ENCODE measurements around the gene MAPK7.

MAPK7 gene

DNA sequence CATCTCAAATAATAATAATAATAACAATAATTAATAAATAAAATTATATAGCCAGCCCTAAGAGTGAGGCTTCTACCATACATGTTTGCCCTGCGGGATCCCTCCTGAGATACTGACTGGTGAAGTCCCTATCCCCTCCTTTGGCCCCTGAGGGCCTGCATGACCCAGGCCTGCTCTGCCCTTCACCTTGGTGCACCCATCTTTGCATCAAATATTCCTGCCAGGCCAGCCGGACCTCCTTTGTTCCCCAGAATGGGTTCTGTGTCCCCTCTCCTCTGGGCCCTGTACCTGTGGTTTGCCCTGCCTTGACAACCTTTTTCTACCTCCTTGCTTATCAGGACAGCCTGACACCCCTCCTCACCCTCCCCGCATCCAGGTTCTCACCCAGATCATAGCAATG is 30.8 kb downstream of the MAPK7 start:
- Mint-ChIP-seq H3K9me3 (no peaks in the 10 kb centered on the region), H3K4me3 (no peak overlapping the region), H3K4me1 (no peaks in the 10 kb centered on the region), H3K27me3 (peaks cover 16% of the 10 kb centered on the region), H3K27ac (no peak overlapping the region)
- DNase-seq (no peak), ATAC-seq (no peak)

DNA sequence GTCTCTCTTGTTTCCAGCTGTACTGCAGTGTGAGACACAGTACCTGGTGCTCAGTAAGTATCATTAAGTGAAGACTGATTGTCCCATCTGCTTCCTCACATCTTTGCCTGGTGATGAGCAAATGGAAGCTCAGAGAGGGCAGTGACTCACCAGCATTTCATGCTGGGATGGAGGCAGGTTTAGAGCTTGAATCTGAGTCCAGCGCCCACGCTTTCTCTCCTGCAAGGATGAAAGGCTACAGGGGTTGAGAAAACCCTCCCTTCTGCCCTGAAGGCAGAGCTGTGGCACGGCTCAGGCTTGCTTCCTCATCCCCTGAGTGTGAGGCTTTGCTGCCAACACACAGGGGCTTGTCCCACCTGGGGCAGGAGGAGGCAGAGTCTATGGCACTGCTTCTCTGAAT is 31.2 kb downstream of the MAPK7 start:
- no peak overlapping the region for H3K27ac Mint-ChIP-seq
- no peak overlapping the region for H3K4me3 Mint-ChIP-seq
- DNase-seq = no peak
- ATAC-seq = no peak
- H3K9me3 Mint-ChIP-seq = no peaks in the 10 kb centered on the region
- H3K27me3 Mint-ChIP-seq = peaks cover 16% of the 10 kb centered on the region
- no peaks in the 10 kb centered on the region for H3K4me1 Mint-ChIP-seq

GRCh38 chr17:19410091-19410490 is 31.8 kb downstream of the MAPK7 start:
- no peak for ATAC-seq
- Mint-ChIP-seq H3K4me3 (no peak overlapping the region), H3K4me1 (no peaks in the 10 kb centered on the region), H3K27ac (no peak overlapping the region), H3K27me3 (peaks cover 16% of the 10 kb centered on the region), H3K9me3 (no peaks in the 10 kb centered on the region)
- no peak for DNase-seq

DNA sequence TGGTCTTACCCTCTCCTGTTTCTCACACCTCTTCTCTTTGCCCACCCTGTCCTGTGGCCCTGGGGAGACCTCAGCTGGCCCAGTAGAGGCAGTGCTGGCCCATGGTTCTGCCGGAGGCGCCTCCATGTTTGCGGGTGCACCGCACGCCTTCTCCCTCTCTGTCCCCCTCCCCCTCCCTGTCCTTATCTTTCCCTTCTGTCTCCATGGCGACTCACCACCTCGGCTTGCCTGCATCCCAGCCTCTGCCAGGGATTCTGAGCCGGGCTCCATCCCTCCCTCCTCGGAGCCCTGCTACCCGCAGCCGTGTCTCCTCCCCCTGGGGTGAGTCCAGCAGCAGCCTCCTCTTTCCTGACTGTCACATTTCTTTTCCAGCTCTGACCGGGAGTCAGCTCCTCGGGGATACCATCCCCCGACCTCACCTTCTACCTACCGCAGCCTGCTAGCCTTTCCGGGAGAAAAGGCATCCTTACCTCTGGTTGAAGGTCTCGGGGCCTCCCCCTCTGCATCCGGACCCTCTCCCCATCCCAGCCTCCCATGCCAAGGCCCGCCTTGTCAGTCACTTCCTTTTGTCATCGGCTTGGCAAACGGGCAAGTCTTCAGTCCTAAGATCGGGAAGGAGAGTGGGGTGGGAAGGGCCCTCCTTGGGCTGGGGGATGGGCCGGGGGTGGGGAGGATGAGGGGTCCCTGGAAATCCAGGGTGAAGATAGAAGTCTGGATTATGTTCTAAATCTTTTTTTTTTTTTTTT is 32.8 kb downstream of the MAPK7 start, which contains the start of gene RNF112:
TSS of gene RNF112 (plus strand) at position 358 of the 746 bp plus-strand sequence. CDS start at position 535, 177 bp downstream.
- Mint-ChIP-seq H3K27ac (peak within 1 kb of the TSS; percentile 6 to 35), H3K9me3 (no peaks in the 10 kb centered on the region), H3K4me3 (no peak within 1 kb of the TSS), H3K27me3 (peaks cover 16% of the 10 kb centered on the region), H3K4me1 (no peaks in the 10 kb centered on the region)
- DNase-seq = no peak
- ATAC-seq = no peak

DNA sequence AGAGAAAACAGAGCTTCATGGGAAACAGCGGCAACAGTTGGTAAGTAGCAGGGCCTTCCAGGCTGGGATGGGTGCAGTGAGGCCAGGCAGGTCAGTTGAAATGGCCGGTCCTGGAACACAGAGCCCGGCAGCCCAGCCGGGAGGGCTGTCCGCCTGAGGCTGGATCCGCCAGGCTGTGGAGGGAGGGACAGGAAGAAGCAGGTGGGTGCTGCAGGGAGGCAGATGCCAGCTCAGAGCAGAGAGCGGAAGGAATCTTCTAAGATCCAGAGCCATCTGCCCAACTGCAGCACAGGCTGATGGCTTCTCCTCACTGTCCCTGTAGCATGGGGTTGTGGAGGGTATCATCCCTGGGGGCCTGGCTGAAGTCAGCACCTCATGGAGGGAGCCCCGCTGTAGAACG is 33.3 kb downstream of the MAPK7 start:
- no peaks in the 10 kb centered on the region for H3K9me3 Mint-ChIP-seq
- no peak overlapping the region for H3K27ac Mint-ChIP-seq
- H3K27me3 Mint-ChIP-seq = peaks cover 16% of the 10 kb centered on the region
- no peak for ATAC-seq
- no peak for DNase-seq
- H3K4me1 Mint-ChIP-seq = no peaks in the 10 kb centered on the region
- H3K4me3 Mint-ChIP-seq = no peak overlapping the region

- H3K27me3 Mint-ChIP-seq = peaks cover 16% of the 10 kb centered on the region
- peaks cover 2% of the 10 kb centered on the region for H3K4me1 Mint-ChIP-seq
- DNase-seq = no peak
- no peak for ATAC-seq
- H3K4me3 Mint-ChIP-seq = no peak overlapping the region
- H3K27ac Mint-ChIP-seq = no peak overlapping the region
- H3K9me3 Mint-ChIP-seq = no peaks in the 10 kb centered on the region
Observed at GRCh38 chr17:19412510-19412909, 34.2 kb downstream of the MAPK7 start.

GRCh38 chr17:19412984-19413383 is 34.7 kb downstream of the MAPK7 start:
- Mint-ChIP-seq H3K4me3 (no peak overlapping the region), H3K9me3 (no peaks in the 10 kb centered on the region), H3K4me1 (peaks cover 7% of the 10 kb centered on the region), H3K27me3 (peaks cover 16% of the 10 kb centered on the region), H3K27ac (no peak overlapping the region)
- DNase-seq = no peak
- no peak for ATAC-seq

DNA sequence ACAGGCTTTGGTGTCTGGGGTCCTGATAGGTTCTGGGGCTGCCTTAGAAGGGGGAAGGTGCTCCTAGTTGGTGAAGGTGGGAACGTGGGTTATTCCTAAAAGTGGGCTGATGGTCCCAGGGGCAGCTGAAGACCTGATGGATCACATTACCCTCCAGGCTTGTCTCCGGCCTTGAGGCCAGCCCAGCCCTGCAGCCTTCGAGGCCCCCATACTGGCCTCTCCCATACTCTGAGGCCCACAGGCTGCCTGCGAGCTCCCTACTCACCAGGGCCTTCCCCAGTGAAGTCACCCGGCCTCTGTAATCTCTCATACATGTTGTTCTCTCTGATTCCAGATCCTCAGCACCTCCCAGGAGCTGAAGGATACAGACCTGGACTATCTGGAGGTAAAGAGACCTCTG is 35.5 kb downstream of the MAPK7 start:
- DNase-seq = no peak
- Mint-ChIP-seq H3K4me3 (no peak overlapping the region), H3K27me3 (peaks cover 16% of the 10 kb centered on the region), H3K9me3 (no peaks in the 10 kb centered on the region), H3K4me1 (peaks cover 15% of the 10 kb centered on the region), H3K27ac (no peak overlapping the region)
- ATAC-seq = no peak

DNA sequence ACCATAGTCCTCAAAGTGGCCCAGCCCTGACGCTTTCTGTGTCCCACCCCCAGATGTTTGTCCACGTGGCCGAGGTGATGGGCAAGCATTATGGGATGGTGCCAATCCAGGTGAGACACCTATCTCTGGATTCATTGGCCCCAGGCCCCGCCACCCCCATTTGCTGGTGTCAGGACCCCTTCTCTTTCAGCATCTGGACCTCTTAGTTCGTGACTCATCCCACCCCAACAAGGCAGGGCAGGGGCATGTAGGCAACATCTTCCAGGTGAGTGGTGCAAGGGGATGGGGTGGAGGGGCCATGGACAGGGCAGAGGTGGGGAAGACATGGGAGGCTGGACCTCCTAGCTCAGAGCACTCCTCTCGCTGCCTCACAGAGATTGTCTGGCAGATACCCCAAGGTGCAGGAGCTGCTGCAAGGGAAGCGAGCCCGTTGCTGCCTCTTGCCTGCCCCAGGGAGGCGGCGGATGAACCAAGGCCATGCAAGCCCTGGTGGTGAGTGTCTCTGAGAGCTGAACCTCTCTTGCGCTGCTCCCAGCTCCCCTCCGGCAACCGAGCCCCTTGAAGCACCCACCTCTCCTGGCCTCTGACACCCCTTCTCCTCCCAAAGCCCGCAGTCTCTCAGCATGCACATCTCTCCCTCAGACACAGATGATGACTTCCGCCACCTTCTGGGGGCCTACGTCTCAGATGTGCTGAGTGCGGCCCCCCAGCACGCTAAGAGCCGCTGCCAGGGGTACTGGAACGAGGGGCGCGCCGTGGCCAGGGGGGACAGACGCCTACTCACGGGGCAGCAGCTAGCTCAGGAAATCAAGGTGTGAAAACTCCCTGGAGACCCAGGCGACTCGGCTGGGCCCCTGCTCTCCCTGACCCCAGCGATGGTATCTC is 36.3 kb downstream of the MAPK7 start:
- Mint-ChIP-seq H3K4me3 (no peak overlapping the region), H3K4me1 (peaks cover 16% of the 10 kb centered on the region), H3K27me3 (peaks cover 16% of the 10 kb centered on the region), H3K9me3 (no peaks in the 10 kb centered on the region), H3K27ac (peak overlapping the region in 1 of 2 donors; percentile 10)
- no peak for DNase-seq
- no peak for ATAC-seq

GRCh38 chr17:19415311-19415710 is 37.0 kb downstream of the MAPK7 start:
- Mint-ChIP-seq H3K4me1 (peaks cover 16% of the 10 kb centered on the region), H3K27me3 (peaks cover 16% of the 10 kb centered on the region)
- no peak for ATAC-seq

DNA sequence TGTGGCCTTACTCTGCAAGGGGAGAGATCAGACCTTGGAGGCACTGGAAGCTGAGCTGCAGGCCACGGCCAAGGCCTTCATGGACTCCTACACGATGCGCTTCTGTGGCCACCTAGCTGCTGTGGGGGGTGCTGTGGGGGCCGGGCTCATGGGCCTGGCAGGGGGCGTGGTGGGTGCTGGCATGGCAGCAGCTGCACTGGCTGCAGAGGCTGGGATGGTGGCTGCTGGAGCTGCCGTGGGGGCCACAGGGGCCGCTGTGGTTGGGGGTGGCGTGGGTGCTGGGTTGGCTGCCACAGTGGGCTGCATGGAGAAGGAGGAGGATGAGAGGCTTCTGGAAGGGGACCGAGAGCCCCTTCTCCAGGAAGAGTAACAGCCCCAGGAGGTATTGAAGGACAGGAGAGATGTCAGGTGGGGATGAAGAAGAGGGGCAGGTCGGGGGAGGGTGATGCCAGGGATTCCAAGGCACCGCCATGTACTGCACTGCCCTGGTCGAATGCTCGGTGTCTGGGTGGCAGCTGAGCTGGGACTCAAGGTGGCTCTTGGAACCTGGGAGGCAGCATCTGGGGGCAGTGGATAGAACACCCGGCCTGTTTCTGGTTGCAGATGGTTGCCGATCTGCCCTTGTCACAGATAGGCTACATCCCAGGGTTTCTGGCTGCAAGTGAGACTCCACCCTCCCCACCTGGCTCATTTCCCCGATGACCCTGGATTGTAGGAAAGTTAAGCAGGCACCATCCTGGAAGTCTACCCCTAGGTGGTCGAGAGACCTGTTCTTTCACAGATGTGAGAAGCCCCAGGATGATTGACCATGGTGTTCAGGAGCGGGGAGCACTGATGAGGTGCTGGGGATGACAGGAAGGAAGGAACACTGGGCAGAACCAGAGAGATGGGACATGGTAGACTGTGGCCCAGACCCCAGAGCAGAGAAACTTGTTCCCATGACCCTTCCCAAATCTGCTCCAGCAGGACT is 37.8 kb downstream of the MAPK7 start:
- peaks cover 19% of the 10 kb centered on the region for H3K27me3 Mint-ChIP-seq
- no peaks in the 10 kb centered on the region for H3K9me3 Mint-ChIP-seq
- no peak overlapping the region for H3K4me3 Mint-ChIP-seq
- ATAC-seq (no peak), DNase-seq (no peak)
- H3K4me1 Mint-ChIP-seq = peaks cover 16% of the 10 kb centered on the region
- H3K27ac Mint-ChIP-seq = peak overlapping the region in 1 of 2 donors; percentile 52

More at GRCh38 chr17:19415311-19415710, 37.0 kb downstream of the MAPK7 start:
- Mint-ChIP-seq H3K27ac (peak overlapping the region in 1 of 2 donors; percentile 10), H3K4me3 (no peak overlapping the region), H3K9me3 (no peaks in the 10 kb centered on the region)
- no peak for DNase-seq

GRCh38 chr17:19417611-19418010 is 39.3 kb downstream of the MAPK7 start:
- Mint-ChIP-seq H3K4me3 (no peak overlapping the region), H3K4me1 (peaks cover 16% of the 10 kb centered on the region), H3K27ac (no peak overlapping the region), H3K27me3 (peaks cover 18% of the 10 kb centered on the region), H3K9me3 (no peaks in the 10 kb centered on the region)
- ATAC-seq = no peak
- no peak for DNase-seq

- no peak overlapping the region for H3K27ac Mint-ChIP-seq
- H3K27me3 Mint-ChIP-seq = peaks cover 10% of the 10 kb centered on the region
- H3K4me1 Mint-ChIP-seq = peaks cover 16% of the 10 kb centered on the region
- no peaks in the 10 kb centered on the region for H3K9me3 Mint-ChIP-seq
- DNase-seq (peak in 1 of 2 donors; percentile 16), ATAC-seq (peak; percentile 60)
- no peak overlapping the region for H3K4me3 Mint-ChIP-seq
Observed at GRCh38 chr17:19418251-19418992, 40.1 kb downstream of the MAPK7 start.

GRCh38 chr17:19421219-19421618 is 42.9 kb downstream of the MAPK7 start:
- peaks cover 7% of the 10 kb centered on the region for H3K27me3 Mint-ChIP-seq
- H3K4me3 Mint-ChIP-seq = no peak overlapping the region
- H3K27ac Mint-ChIP-seq = no peak overlapping the region
- H3K9me3 Mint-ChIP-seq = no peaks in the 10 kb centered on the region
- no peak for DNase-seq
- ATAC-seq = no peak
- H3K4me1 Mint-ChIP-seq = peaks cover 16% of the 10 kb centered on the region
